RPMI8226 (cell line): ENCODE results near the gene PMF1.
"Not testable (repeated sequence)": the region's sequence is repeated elsewhere in the genome, so short reads cannot be mapped to it uniquely, and the experiment has no call there.

Experiments used
- DNase-seq: peaks from one replicate; pipeline ENCODE4 v3.0.0-alpha.2; 2015

PMF1 gene

DNA sequence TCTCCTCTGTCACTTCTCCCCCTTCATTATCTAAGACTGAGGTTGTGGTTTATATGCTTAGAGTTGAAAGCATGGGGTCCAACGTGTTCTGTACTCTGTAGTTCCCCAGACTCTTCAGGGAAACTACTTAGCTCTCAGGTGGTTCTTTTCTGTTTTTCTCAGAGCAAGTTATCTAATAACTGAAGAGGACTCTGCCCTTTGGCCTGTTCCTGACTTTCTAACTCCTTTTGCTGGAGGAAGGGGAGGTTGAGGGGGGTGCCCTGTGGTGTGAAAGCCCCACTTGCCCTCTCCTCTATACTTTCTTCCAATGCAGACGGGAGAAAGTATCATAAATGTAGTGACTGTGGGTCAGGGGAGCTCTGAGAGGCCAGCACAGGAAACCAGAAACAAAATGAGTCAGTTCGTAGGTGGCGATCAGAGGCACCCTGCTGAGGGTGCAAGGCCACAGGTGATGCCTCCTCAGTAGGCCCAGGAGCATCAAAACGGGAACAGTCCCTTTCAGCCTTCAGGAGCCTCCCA lies 13.9 kb upstream of the PMF1 start:
- DNase-seq, result no peak

DNA sequence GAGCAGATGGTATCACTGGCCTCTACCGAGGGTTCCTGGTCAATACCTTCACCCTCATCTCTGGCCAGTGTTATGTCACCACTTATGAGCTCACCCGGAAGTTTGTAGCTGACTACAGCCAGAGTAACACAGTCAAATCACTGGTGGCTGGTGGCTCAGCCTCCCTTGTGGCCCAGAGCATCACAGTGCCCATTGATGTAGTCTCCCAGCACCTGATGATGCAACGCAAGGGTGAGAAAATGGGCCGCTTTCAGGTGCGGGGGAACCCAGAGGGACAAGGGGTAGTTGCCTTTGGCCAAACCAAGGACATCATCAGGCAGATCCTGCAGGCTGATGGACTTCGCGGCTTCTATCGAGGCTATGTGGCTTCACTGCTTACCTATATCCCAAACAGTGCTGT lies 12.8 kb upstream of the PMF1 start:
- no peak for DNase-seq

DNA sequence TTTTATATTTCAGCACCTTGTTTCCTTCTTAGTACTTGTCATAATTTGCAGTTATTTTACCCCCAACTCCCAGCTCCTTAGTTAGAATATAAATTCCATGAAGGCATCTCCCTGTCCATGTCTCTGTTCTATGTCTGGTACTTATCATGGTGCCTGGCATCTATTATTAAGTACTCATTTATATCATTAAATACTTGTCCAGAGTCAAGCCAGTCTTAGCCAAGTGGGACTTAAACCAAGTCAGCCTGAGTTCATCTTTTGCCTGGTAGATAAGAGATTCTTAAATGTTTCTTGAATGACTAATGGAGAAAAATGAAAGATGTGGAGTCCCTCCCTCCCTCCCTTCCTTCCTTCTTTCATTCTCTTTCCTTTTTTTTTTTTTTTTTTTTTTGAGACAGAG lies 9.5 kb upstream of the PMF1 start:
- no peak for DNase-seq

DNA sequence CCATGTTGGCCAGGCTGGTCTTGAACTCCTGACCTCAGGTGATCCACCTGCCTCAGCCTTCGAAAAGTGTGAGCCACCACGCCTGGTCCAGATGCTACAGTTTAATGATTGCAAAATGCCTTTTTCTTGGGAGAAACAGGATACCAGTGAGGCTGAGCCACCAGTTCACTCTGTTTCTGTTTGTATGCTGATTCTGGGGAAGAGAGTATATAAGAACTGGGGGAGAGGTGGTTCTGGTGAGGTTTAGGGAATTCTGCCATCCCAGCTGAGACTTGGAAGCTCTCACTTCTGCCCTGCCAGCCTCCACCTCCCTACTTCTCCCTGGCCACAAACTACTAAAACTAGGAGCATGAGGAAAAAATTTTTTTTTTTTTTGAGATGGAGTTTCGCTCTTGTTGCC lies 8.1 kb upstream of the PMF1 start:
- DNase-seq, result no peak

DNA sequence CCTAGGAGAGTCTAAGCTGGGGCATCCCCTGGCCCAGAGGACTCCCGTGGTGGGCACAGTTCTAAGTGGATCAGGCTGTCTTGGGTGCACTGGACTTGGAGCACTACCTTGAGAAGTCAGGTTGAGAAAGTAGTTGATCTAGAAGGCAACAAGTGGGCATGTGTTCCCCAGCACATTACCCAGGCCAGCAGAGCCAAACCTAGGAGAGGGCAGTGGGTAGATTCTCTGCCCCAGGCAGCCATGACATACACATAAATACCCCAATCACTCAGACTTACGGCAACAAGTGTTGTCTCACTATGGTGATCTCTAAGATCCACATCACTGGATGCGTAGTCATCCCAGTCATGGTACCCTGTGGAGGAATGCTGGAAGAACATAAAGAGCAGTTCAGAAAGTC lies 1.6 kb upstream of the PMF1 start:
- DNase-seq, result no peak

DNA sequence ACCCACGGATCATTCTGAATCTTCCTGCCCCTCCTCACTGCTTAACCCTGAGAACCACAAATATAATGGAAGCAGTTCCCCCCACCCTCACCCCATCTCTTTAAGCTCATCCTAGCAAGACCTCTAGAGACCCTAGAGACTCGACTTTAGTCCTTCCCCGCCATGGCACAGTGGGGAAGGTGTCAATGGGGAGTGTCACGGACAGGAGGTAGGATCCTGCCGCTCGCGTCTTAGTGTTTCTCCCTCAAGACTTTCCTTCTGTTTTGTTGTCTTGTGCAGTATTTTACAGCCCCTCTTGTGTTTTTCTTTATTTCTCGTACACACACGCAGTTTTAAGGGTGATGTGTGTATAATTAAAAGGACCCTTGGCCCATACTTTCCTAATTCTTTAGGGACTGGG lies 677 bp upstream of the PMF1 start:
- no peak for DNase-seq

DNA sequence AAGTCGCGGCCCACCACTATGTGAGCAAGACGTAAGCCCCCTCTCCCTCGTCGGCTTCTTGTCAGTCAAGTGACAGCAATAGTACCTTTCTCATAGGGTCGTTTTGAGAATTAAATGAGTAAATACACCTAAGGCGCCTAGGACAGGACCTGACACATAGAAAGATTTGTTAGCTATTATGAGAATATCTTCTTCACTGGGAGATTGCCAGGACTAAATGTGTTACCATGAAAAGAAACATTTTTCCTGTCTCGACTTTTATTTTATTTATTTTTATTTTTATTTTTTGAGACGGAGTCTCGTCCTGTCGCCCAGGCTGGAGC lies 798 bp downstream of the PMF1 start:
- no peak for DNase-seq

DNA sequence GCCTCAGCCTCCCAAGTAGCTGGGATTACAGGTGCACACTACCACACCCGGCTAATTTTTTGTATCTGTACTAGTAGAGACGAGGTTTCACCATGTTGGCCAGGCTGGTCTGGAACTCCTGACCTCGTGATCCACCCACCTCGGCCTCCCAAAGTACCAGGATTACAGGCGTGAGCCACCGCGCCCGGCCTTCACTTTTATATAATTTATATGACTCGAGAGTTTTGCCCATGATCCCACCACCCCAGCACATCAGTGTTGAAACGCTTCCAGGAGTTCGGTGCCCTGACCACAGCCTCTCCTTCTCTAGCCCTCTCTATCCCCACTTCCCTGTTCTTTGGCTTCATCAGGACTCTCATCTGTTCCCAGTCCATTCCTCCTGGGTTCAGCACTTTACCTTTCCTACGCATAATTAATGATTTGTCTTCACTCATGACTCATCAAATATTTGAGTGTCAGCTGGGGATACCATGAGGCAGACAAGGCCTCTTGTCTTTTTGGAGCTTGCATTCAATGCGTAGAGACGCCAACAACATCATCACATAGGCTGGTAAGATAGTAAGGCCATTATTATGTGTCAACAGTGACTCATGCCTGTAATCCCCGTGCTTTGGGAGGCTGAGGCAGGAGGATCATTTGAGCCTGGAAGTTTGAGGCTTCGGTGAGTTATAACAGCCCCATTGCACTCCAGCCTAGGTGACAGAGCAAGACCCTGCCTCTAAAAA lies 1.4 kb downstream of the PMF1 start:
- DNase-seq, result no peak

DNA sequence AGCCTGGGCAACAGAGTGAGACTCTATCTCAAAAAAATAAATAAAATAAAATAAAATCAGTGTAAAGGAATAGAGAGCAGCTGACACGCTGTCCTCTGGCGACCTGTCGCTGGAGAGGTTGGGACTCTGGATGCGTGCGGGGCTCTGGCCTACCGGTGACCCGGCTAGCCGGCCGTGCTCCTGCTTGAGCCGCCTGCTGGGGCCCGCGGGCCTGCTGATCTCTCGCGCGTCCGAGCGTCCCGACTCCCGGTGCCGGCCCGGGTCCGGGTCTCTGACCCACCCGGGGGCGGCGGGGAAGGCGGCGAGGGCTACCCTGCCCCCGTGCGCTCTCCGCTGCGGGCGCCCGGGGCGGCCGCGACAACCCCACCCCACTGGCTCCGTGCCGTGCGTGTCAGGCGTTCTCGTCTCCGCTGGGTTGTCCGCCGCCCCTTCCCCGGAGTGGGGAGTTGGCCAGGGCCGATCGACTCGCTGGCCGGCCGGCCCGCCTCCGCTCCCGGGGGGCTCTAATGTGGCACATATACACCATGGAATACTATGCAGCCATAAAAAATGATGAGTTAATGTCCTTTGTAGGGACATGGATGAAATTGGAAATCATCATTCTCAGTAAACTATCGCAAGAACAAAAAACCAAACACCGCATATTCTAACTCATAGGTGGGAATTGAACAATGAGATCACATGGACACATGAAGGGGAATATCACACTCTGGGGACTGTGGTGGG lies 3.7 kb downstream of the PMF1 start:
- not testable (repeated sequence) for DNase-seq

DNA sequence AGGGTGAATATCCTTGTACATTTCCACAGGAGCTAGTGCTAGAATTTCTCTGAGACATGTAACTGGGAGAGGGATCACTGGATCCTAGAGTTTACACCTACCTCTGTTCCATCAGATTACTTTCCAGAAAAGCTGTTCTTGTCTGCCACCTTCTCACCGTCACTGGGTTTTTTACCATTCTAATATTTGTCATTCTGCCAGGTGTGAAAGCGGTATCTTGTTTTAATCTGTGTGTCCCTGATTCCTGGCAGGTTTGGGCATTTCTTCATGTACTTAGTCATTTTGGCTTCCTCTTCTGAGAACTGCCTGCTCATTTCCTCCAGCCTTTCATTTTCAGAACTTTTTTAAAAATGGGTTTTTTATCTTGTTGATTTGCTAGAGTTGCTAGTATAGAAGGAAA lies 5.1 kb downstream of the PMF1 start:
- DNase-seq, result peak; percentile 62

DNA sequence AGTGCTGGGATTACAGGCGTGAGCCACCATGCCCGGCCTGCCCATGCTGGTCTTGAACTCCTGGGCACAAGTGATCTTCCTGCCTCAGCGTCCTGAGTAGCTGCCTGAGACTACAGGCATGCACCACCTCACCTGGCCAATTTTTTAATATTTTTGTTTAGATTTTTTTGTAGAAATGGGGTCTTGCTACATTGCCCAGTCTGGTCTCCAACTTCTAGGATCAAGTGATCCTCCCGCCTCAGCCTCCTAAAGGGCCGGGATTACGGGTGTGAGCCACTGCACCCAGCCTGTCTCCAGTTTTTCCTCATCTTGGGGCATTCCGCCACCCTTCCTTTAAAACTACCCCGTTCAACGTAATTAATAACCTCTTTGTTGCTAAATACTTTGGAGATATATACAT lies 7.4 kb downstream of the PMF1 start:
- DNase-seq, result no peak

DNA sequence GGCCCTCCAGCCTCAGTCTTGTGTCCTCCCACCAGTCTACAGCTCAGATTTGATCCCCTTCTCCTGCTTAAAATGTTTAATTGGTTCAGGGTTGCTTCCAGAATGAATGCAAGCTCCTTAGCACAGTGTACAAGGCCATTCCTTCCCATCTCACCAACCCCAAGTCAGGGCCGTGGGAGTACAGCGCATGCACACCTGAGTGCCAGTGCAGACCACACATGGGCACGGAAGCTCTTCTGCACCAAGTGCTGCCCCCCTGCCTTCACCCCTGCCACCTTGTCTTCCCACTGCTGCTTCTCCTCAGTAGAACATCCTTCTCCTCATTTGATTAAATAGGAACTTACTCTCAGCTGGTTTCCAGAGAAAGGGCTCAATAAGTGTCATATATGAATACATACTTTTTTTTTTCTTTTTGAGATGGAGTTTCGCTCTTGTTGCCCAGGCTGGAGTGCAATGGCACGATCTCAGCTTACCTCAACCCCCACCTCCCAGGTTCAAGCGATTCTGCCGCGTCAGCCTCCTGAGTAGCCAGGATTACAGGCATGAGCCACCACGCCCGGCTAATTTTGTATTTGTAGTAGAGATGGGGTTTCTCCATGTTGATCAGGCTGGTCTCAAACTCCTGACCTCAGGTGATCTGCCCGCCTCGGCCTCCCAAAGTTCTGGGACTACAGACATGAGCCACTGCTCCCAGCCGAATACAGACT lies 9.3 kb downstream of the PMF1 start:
- no peak for DNase-seq

DNA sequence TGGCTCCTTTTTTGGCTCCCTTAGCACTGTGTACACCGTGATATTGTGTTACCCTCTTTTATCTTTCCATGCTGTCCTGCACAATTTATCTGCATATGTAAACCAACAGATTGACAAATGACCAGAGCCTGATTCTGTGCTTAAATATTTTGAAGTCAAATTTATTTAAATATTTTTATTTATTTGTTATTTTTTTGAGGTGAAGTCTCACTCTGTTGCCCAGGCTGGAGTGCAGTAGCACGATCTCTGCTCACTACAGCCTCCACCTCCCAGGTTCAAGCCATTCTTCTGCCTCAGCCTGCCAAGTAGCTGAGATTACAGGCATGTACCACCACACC lies 12.8 kb downstream of the PMF1 start:
- DNase-seq, result no peak

DNA sequence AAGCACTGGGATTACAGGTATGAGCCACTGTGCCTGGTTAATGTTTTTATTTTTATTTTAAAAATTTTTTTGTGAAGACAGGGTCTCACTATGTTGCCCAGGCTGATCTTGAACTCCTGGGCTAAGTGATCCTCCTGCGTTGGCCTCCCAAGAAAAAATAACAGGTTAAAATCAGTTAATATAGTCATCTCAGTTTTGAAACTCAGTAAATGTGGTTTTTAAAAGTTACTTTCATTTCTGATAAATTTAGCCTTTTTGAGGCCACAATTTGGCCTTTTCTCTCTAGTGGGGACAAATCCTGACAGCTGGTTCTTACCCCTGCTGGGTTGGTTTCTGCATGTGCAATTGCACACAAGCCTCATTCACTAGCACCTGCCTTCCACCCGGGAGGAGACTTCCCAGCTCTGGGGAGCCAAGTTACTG lies 13.3 kb downstream of the PMF1 start:
- peak; percentile 87 for DNase-seq

DNA sequence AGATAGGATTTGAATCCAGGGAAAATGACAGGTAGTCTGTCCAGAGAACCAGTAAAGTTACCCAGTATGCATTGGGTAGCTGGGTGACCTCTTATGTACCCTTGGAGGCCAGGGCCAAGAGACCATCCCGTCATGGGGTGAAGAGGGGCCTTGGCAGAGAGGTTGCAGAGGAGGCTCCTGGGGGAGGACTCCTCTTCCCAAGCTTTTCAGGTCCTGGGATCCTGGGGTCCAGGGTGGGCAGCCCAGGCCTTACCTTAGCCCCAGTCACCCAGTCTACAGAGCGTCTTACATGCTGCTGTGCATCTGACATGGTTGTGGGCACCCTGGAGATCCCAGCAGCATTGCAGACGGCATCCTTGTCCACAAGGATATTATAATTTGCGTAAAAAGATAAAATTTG lies 14.0 kb downstream of the PMF1 start:
- DNase-seq, result no peak

DNA sequence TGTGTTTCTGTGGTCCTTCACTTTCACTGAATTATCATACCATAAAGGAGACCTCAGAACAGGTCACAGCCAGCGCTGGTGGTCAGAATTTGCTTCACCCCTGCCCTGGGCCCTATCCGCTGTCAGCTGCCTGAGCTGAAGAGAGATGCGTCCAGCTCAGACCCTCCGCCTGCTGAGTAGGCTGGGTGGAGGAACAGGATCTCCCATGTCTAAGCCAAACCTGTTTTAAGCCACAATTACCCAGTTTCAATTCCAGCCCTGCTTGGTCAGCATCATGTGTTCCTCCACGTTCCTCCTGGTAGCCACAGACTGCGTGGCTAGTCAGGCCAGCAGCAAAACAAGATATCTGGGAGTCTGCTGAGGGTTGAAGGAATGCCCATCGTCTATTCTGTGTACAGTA lies 15.7 kb downstream of the PMF1 start:
- DNase-seq, result peak; percentile 80

DNA sequence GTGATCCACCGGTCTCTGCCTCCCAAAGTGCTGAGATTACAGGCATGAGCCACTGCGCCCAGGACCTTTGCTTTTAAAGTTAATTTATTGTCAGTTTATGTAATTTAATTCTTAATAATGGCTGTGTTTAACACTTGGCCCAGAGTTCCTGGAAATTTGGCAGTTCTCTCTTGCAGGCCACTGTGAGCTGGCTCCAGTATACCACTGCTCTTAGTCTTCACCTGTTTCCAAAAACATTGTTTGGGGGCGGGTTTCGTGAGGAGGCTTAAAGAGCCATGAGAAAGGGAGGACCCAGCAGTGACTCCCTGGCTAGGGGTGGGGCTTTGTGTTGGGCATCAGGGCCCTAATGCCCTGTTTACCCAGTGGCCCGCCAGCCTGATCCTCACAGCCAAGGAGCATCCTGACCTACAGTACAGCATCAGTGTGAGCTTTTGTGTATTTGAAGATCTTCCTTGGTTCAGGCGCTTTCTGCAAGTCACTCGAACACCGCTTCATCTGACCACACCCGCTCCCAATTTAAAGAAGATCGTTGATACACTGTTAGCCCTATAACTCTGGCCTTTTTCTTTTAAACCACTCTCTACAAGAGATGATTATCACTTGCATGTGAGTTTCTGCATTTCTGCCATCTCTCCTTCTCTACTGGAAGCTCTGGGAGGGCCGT lies 17.1 kb downstream of the PMF1 start:
- DNase-seq, result no peak

DNA sequence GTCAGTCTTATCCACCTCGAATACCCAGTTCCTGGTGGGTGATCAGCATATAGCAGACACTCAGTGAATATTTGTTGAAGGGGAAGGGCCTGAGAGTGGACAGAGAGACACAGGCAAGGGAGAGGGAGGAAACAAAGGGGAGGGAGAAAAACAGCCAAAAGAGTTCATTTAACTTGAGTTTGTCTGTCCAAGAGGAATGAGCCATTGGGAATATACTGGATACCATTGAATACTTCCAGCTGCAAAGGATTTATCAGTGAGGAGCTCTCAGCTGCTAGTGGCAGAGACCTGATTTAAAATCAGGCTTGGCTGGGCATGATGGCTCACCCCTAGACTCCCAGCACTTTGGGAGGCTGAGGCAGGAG lies 17.6 kb downstream of the PMF1 start:
- DNase-seq, result no peak

DNA sequence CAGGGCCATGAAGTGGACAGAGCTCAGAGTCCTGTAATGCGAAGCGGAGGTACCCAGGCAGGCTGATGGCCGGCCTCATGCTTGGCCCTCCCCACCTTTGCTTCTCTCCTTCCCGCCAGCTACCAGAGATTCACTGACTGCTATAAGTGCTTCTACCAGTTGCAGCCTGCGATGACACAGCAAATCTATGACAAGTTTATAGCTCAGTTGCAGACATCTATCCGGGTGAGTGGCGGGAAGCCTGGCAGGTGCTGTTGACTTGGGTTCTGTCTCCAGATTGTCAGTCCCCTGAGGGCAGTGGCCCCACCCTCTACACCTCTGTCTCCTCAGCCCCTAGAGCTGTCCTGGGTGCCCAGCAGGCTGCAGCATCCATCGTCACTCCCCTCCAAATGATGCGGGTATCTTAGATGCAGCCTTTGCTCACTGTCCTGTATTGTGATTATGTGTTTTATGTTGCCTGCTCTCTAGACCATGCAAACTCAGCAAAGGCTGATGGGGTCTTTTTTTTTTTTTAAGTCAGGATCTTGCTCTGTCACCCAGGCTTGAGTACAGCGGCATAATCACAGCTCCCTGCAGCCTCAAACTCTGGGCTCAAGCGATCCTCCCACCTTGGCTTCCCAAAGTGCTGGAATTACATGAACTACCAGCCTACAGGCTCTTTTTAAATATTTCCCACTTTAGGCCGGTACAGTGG lies 19.5 kb downstream of the PMF1 start:
- no peak for DNase-seq

DNA sequence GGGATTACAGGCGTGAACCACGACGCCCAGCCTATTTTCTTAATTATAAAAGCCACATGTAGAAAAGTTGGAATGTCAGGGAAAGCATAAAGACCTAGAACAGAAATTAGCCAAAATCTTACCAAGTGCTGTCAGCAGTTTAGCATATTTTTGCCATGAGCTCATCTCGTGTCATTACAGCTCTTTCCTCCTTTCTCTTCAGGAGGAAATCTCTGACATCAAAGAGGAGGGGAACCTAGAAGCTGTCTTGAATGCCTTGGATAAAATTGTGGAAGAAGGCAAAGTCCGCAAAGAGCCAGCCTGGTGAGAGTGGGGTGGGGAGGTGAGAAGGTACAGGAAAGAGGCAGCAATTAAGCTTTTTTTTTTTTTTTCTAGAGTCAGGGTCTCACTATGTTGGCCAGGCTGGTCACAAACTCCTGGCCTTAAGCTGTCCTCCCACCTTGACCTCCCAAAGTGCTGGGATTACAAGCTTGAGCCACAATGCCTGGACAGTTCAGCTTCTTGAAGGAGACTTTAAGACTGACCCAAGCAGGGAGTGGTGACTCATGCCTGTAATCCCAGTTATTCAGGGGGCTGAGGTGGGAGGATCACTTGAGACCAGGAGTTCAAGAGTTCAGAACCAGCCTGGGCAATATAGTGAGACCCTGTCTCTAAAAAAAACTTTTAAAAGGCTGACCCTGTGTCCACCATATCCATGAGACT lies 20.8 kb downstream of the PMF1 start:
- DNase-seq, result no peak

DNA sequence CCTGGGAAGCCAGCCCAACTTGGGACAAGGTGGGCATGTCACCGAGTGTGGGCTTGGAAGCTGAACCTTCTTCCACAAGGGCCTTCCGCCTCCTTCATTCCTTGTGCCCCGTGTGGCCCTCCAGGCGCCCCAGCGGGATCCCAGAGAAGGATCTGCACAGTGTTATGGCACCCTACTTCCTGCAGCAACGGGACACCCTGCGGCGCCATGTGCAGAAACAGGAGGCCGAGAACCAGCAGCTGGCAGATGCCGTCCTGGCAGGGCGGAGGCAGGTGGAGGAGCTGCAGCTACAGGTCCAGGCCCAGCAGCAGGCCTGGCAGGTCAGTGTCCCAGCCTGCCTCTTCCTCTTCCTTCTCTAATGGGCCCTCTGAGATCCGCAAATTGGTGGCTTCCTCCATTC lies 23.4 kb downstream of the PMF1 start:
- no peak for DNase-seq

DNA sequence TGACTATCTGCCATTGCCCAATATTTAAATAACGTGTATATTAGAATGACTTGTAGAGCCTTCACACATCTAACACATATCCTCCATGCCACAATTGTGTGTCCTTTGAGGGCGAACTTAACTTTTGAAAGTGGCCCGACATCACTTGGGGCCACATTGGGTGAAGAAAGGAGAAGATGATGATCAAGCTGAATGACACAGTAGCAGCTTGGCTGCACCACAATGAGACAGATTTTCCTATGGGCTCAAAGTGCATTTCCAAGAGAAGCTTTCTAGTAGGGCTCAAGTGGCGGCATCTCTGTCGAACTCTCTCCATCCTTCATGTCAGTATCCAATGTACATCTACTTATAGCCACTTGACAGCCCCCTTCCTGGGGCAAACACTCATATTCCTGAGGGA lies 25.4 kb downstream of the PMF1 start:
- no peak for DNase-seq
